ENCODE measurements around the gene AGAP6.
"Not testable (repeated sequence)": the region's sequence is repeated elsewhere in the genome, so short reads cannot be mapped to it uniquely, and the experiment has no call there.

- not testable (repeated sequence) for TF ChIP-seq CTCF (conservative IDR thresholded peaks at IDR 0.05; ENCODE audit: low read length); EZH2phosphoT487 (IDR thresholded peaks at IDR 0.05; ENCODE audit: borderline replicate concordance, low read depth, low read length)
These were observed 10.4 kb upstream of the AGAP6 start for GRCh38 chr10:49977756-49978155.

All from OCI-LY7 (cell line).